GM18505 (cell line): ENCODE measurements around the gene CYP2J2.
"Not testable (repeated sequence)": the region's sequence is repeated elsewhere in the genome, so short reads cannot be mapped to it uniquely, and the experiment has no call there.

Source experiments
- ATAC-seq: cut with Tn5 transposase; IDR thresholded peaks from one replicate; pipeline ENCODE4 v1.9.1; 2021; ENCODE audit not compliant: unreplicated experiment
- POLR2A ChIP-seq: IDR thresholded peaks from 4 replicates; pipeline ENCODE4 v1.6.1; 2011; ENCODE audit warnings: borderline replicate concordance; ENCODE audit not compliant: insufficient read depth, insufficient read length; ENCODE audit errors: extremely low read depth

CYP2J2 gene

GRCh38 chr1:59866462-59866861 is 60.1 kb downstream of the CYP2J2 start:
- ATAC-seq = no peak
- TF ChIP-seq POLR2A = no peak

- TF ChIP-seq POLR2A = no peak
- no peak for ATAC-seq
Measured at GRCh38 chr1:59857679-59858354, 68.8 kb downstream of the CYP2J2 start.

DNA sequence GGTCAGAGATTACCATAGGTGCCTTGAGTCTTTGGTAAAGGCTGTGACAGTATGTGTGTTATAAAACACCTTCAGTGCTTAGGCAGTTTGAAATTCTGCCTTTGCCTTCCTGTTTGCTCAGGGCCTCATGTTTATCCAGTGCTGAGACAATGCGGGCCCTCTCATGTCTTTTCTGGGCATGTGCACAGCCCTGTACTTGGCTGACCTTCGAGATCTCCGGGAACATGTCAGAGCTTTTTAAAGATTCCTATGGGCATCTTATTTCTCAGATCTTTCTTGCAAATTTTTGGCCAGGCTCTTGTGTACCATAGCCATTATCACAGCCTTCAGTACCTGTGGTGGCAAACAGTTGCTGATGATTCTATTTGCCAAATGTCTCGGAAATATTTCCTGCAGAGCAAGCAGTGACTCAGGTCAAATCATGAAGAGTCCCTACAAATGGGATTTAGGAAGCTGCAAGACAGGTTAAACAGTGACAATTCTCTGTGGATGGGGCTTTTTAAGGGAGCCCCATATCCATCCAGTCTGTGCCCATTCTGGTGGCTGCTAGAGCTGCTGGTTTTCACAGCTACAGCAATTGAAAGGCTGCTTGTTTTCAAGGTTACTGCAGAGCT is 69.7 kb downstream of the CYP2J2 start:
- ATAC-seq = no peak
- no peak for TF ChIP-seq POLR2A

- ATAC-seq = not testable (repeated sequence)
Measured at GRCh38 chr1:59855297-59855696, 71.3 kb downstream of the CYP2J2 start.

GRCh38 chr1:59852117-59852516 is 74.5 kb downstream of the CYP2J2 start:
- no peak for TF ChIP-seq POLR2A
- ATAC-seq = no peak

DNA sequence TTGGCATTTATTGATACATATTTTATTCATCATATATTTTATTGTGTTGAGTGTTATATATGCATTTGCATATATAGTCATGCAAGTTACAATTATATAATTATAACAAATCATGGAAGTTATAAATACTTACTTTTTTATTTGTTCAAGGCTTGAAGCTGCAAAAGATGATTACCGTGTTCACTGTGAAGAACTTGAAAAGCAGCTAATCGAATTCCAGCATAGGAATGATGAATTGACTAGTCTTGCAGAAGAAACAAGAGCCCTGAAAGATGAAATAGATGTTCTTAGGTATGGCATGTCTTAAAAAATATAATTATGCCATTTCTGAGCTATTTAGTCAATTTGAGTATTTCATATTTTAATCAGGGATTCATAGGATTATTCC is 79.7 kb downstream of the CYP2J2 start:
- ATAC-seq = no peak
- TF ChIP-seq POLR2A = no peak

GRCh38 chr1:59846209-59846894 is 80.2 kb downstream of the CYP2J2 start:
- ATAC-seq = no peak
- no peak for TF ChIP-seq POLR2A

DNA sequence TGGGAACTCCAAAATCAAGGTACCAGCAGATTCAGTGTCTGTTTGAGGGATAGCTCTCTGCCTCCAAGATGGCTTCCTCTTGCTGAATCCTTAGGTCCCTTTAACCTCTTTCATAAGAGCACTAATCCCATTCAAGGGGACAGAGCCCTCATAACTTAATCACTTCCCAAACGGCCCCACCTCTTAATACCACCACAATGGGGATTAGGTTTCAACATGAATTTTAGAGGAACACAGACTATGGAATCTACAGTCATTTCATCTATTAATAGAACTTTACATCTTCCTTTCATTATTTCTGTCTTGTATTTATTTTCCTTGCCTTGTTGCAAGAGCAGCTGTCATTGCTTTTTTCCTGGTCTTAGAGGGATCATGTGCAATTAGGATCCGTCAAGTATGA is 81.5 kb downstream of the CYP2J2 start:
- TF ChIP-seq POLR2A = no peak
- no peak for ATAC-seq
